ENCODE results near the gene DDX47. TPM values are rescaled to one million over a fixed set of nuclear protein-coding genes. Genes with fewer than 3 reads are reported as not detected.
"Not testable (repeated sequence)": the region's sequence is repeated elsewhere in the genome, so short reads cannot be mapped to it uniquely, and the experiment has no call there.

The DDX47 gene
- total RNA-seq, 1 experiment from 2014 or later = 192 TPM

DNA sequence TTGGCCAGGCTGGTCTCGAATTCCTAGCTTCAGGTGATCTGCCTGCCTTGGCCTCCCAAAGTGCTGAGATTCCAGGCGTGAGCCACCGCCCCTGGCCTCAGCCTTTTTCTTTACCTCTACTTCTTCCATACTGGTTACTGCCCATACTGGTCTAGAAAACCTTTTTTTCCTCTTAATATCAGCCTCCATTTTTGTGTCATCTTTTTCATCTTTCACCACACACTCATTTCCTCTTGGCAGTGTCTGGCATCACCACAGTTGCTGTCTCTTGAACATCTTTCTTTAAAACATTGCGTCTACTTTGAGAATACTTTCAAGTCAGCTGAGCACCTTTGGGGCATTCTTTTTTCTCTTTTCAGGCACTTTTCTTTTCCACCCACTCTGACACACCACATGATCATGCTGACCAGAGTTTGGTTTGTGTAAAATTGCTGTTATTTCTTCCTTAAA is 32.7 kb downstream of the DDX47 start:
- no peak overlapping the region for H2AFZ ChIP-seq
- POLR2A ChIA-PET (ENCODE audit: unreplicated experiment) = interaction anchor here (0.7 to 1.4 kb wide), 2 partner anchors 26 to 45 kb away, joined by 3 to 28 read pairs; partner anchors contain the start of gene GPRC5A
- BruUV-seq (replicated peaks) = no TSS peak

DNA sequence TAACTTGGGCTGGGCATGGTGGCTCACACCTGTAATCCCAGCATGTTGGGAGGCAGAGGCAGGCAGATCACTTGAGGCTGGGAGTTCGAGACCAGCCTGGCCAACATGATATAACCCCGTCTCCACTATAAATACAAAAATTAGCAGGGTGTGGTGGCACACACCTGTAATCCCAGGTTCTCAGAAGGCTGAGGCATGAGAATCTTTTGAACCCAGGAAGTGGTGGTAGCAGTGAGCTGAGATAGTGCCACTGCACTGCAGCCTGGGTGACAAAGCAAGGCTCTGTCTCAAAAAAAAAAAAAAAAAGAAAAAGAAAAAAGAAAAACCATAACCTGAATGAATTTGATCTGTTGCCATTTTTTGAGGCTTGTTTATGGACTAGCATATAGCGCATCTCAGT is 33.6 kb downstream of the DDX47 start:
- Histone ChIP-seq H3K4me1 (replicated peaks; ENCODE audit: insufficient read depth) (peaks cover 19% of the 10 kb centered on the region), H3K36me3 (ENCODE audit: low read depth) (peaks cover 22% of the 10 kb centered on the region), H3F3A (ENCODE audit: insufficient read depth, low read depth) (peaks cover 48% of the 10 kb centered on the region)
- DNase-seq; H3K27ac ChIP-seq; H3K4me2 ChIP-seq; H2AFZ ChIP-seq; BruUV-seq (replicated peaks); intact Hi-C loops (cut with micrococcal nuclease; ENCODE audit: unreplicated experiment); H3K9me2 ChIP-seq (ENCODE audit: insufficient read depth); H4K20me1 ChIP-seq (ENCODE audit: insufficient read depth); H3K79me2 ChIP-seq (ENCODE audit: low read depth); H3K4me3 ChIP-seq; H3K9me3 ChIP-seq (ENCODE audit: insufficient read depth, low read depth); H3K27me3 ChIP-seq (ENCODE audit: insufficient read depth, low read depth): not testable (repeated sequence)
- CTCF ChIA-PET = interaction anchor here (0.7 kb wide), 1 partner anchor 137 kb away, joined by 3 read pairs; no protein-coding TSS in a partner anchor
- POLR2A ChIA-PET (ENCODE audit: unreplicated experiment) = interaction anchor here (0.7 kb wide), 1 partner anchor 21 kb away, joined by 3 read pairs; no protein-coding TSS in a partner anchor

More for the DNA sequence above, 32.7 kb downstream of the DDX47 start:
- no peaks in the 10 kb centered on the region for H3K9me2 ChIP-seq (ENCODE audit: insufficient read depth)
- H3K36me3 ChIP-seq (ENCODE audit: low read depth) = peaks cover 26% of the 10 kb centered on the region
- TF ChIP-seq, protein P1, sequence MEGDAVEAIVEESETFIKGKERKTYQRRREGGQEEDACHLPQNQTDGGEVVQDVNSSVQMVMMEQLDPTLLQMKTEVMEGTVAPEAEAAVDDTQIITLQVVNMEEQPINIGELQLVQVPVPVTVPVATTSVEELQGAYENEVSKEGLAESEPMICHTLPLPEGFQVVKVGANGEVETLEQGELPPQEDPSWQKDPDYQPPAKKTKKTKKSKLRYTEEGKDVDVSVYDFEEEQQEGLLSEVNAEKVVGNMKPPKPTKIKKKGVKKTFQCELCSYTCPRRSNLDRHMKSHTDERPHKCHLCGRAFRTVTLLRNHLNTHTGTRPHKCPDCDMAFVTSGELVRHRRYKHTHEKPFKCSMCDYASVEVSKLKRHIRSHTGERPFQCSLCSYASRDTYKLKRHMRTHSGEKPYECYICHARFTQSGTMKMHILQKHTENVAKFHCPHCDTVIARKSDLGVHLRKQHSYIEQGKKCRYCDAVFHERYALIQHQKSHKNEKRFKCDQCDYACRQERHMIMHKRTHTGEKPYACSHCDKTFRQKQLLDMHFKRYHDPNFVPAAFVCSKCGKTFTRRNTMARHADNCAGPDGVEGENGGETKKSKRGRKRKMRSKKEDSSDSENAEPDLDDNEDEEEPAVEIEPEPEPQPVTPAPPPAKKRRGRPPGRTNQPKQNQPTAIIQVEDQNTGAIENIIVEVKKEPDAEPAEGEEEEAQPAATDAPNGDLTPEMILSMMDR (conservative IDR thresholded peaks at IDR 0.05) = no peak
- no peak for TF ChIP-seq EZH2 (IDR thresholded peaks at IDR 0.05; ENCODE audit: low read depth)
- H4K20me1 ChIP-seq (ENCODE audit: insufficient read depth) = no peaks in the 10 kb centered on the region
- peaks cover 29% of the 10 kb centered on the region for H3K4me1 ChIP-seq (replicated peaks; ENCODE audit: insufficient read depth)
- no peaks in the 10 kb centered on the region for H3K9me3 ChIP-seq (ENCODE audit: insufficient read depth, low read depth)
- H3K27me3 ChIP-seq (ENCODE audit: insufficient read depth, low read depth) = no peaks in the 10 kb centered on the region
- H3K27ac ChIP-seq = no peak overlapping the region
- no peak overlapping the region for H3K4me2 ChIP-seq
- intact Hi-C loops (cut with micrococcal nuclease; ENCODE audit: unreplicated experiment) = no loop called here
- CTCF ChIA-PET = interaction anchor here (1.5 kb wide), 1 partner anchor 33 kb away, joined by 3 read pairs; no protein-coding TSS in a partner anchor
- no peak for DNase-seq
- H3K4me3 ChIP-seq = no peak overlapping the region
- 0 out of 2 replicates have a peak, but pooled peaks cover 5% of the 10 kb centered on the region for H3K79me2 ChIP-seq (ENCODE audit: low read depth)
- H3F3A ChIP-seq (ENCODE audit: insufficient read depth, low read depth) = peaks cover 47% of the 10 kb centered on the region

DNA sequence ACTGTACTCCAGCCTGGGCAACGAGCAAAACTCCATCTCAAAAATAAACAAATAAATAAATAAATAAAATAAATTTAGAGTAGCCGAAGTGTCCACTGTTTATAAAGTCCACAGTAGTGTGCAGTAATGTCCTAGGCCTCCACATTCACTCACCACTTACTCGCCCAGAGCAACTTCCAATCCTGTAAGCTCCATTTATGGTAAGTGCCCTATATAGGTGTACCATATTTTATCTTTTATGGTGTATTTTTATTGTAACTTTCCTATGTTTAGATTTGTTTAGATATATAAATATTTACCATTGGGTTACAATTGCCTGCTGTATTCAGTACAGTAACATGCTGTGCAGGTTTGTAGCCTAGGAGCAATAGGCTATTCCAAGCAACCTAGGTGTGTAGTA is 40.3 kb downstream of the DDX47 start:
- ChIA-PET CTCF (no interaction called here), POLR2A (ENCODE audit: unreplicated experiment) (interaction anchor here (0.7 kb wide), 1 partner anchor 47 kb away, joined by 3 read pairs; no protein-coding TSS in a partner anchor)
- Histone ChIP-seq H3K4me1 (replicated peaks; ENCODE audit: insufficient read depth) (no peaks in the 10 kb centered on the region), H3K27ac (no peak overlapping the region), H3K9me3 (ENCODE audit: insufficient read depth, low read depth) (no peaks in the 10 kb centered on the region), H3K27me3 (ENCODE audit: insufficient read depth, low read depth) (no peaks in the 10 kb centered on the region), H4K20me1 (ENCODE audit: insufficient read depth) (no peaks in the 10 kb centered on the region), H2AFZ (no peak overlapping the region), H3F3A (ENCODE audit: insufficient read depth, low read depth) (peaks cover 22% of the 10 kb centered on the region), H3K79me2 (ENCODE audit: low read depth) (no peaks in the 10 kb centered on the region), H3K4me2 (no peak overlapping the region), H3K36me3 (ENCODE audit: low read depth) (peaks cover 15% of the 10 kb centered on the region), H3K9me2 (ENCODE audit: insufficient read depth) (no peaks in the 10 kb centered on the region), H3K4me3 (no peak overlapping the region)
- no peak for DNase-seq
- no TSS peak for BruUV-seq (replicated peaks)
- intact Hi-C loops (cut with micrococcal nuclease; ENCODE audit: unreplicated experiment) = no loop called here
- TF ChIP-seq, protein P1 (conservative IDR thresholded peaks at IDR 0.05) = no peak
- TF ChIP-seq EZH2 (IDR thresholded peaks at IDR 0.05; ENCODE audit: low read depth) = no peak

DNA sequence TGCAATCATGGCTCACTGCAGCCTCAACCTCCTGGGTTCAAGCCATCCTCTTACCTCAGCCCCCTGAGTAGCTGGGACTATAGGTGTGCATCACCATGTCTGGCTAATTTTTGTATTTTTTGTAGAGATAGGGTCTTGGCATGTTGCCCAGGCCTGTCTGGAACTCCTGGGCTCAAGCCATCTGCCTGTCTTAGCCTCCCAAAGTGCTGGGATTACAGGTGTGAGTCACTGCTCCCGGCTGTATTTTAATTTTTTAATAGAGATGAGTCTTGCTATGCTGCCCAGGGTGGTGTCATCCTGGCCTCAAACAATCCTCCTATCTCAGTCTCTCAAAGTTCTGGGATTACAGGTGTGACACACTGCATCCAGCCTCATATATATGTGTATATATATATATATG is 46.5 kb downstream of the DDX47 start:
- Histone ChIP-seq H2AFZ (no peak overlapping the region), H3K9me3 (ENCODE audit: insufficient read depth, low read depth) (no peaks in the 10 kb centered on the region), H3K4me1 (replicated peaks; ENCODE audit: insufficient read depth) (peaks cover 8% of the 10 kb centered on the region), H3K4me3 (no peak overlapping the region), H3K9me2 (ENCODE audit: insufficient read depth) (no peaks in the 10 kb centered on the region), H3K27me3 (ENCODE audit: insufficient read depth, low read depth) (no peaks in the 10 kb centered on the region), H3F3A (ENCODE audit: insufficient read depth, low read depth) (peaks cover 9% of the 10 kb centered on the region; the same call in 1 of the 2 replicates), H4K20me1 (ENCODE audit: insufficient read depth) (no peaks in the 10 kb centered on the region), H3K79me2 (ENCODE audit: low read depth) (no peaks in the 10 kb centered on the region), H3K27ac (no peak overlapping the region), H3K36me3 (ENCODE audit: low read depth) (peaks cover 22% of the 10 kb centered on the region), H3K4me2 (no peak overlapping the region)
- CTCF ChIA-PET = interaction anchor here (0.6 kb wide), 1 partner anchor 41 kb away, joined by 3 read pairs; no protein-coding TSS in a partner anchor
- TF ChIP-seq EZH2 (IDR thresholded peaks at IDR 0.05; ENCODE audit: low read depth) = no peak
- TF ChIP-seq, protein P1 (conservative IDR thresholded peaks at IDR 0.05) = no peak
- no peak for DNase-seq
- intact Hi-C loops (cut with micrococcal nuclease; ENCODE audit: unreplicated experiment) = no loop called here
- no TSS peak for BruUV-seq (replicated peaks)
- POLR2A ChIA-PET (ENCODE audit: unreplicated experiment) = no interaction called here
